ENCODE measurements around the gene YEATS2.

YEATS2 gene

DNA sequence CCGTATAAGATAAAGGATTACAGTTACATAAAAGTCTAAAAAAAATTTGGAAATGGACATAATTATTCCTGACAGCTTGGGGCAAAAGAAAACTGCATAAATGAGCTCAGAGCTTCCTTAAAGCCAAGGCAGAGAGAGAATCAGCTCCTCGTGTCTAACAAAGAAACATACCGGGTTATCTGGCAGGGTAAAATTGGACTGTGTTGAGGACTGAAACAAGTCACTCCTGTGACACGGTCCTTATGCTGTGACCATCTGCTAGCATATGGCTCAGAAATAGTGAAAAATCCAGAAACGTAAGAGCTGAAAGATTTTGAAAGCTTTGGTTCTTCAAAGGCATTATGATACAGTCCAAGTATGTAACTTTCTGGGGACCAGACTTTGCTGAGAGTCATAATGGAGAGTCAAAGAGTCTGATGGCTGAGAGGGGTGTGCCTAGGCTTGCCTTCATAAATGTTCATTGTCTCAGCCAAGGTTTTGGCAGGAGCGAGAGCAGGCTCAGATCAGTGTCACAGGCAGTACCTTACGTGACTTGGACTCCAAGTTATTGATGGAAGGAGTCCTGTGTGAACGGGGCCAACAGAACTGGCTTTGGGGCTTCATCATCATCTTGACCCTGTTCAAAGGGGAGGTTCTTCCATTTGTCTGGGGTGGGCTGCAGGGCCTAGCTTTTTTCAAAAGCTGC lies 115.3 kb downstream of the YEATS2 start:
- DNase-seq (ENCODE audit: low read depth in 1 of 2, low spot score in 1 of 2), result no peak
- TF ChIP-seq POLR2AphosphoS5 (IDR thresholded peaks at IDR 0.05; ENCODE audit: low read depth) (no peak), SPI1 (IDR thresholded peaks at IDR 0.05; ENCODE audit: borderline replicate concordance, low read depth) (no peak), GABPA (IDR thresholded peaks at IDR 0.05; ENCODE audit: low read depth) (no peak)
- TF ChIP-seq, protein P1, sequence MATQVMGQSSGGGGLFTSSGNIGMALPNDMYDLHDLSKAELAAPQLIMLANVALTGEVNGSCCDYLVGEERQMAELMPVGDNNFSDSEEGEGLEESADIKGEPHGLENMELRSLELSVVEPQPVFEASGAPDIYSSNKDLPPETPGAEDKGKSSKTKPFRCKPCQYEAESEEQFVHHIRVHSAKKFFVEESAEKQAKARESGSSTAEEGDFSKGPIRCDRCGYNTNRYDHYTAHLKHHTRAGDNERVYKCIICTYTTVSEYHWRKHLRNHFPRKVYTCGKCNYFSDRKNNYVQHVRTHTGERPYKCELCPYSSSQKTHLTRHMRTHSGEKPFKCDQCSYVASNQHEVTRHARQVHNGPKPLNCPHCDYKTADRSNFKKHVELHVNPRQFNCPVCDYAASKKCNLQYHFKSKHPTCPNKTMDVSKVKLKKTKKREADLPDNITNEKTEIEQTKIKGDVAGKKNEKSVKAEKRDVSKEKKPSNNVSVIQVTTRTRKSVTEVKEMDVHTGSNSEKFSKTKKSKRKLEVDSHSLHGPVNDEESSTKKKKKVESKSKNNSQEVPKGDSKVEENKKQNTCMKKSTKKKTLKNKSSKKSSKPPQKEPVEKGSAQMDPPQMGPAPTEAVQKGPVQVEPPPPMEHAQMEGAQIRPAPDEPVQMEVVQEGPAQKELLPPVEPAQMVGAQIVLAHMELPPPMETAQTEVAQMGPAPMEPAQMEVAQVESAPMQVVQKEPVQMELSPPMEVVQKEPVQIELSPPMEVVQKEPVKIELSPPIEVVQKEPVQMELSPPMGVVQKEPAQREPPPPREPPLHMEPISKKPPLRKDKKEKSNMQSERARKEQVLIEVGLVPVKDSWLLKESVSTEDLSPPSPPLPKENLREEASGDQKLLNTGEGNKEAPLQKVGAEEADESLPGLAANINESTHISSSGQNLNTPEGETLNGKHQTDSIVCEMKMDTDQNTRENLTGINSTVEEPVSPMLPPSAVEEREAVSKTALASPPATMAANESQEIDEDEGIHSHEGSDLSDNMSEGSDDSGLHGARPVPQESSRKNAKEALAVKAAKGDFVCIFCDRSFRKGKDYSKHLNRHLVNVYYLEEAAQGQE (IDR thresholded peaks at IDR 0.05; ENCODE audit: insufficient replicate concordance, low read depth), result no peak
- Histone ChIP-seq H3K27ac (replicated peaks) (no peak overlapping the region), H3K4me3 (replicated peaks; ENCODE audit: insufficient read depth, low read length) (no peak overlapping the region), H3K27me3 (ENCODE audit: insufficient read depth, poor library complexity, severe bottlenecking) (no peaks in the 10 kb centered on the region)

DNA sequence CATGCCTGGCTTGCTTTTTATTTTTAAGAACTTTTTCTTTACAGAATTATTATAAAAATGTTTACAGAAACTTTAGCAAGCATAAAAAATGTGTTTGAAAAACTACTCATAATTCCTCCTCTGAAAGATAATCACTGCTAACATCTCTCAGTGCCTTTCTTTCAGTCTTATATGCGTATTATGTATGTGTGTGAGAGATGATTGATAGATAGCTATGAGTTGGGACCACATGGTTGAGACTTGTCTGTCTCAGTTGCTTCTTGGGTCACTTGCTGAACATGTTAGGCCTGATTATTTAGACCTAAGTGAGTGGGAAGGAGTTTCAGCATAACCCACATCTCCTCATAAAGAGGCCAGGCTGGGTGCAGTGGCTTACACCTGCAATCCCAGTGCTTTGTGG lies 116.6 kb downstream of the YEATS2 start:
- Histone ChIP-seq H3K27ac (replicated peaks) (no peak overlapping the region), H3K27me3 (ENCODE audit: insufficient read depth, poor library complexity, severe bottlenecking) (no peaks in the 10 kb centered on the region), H3K4me3 (replicated peaks; ENCODE audit: insufficient read depth, low read length) (no peak overlapping the region)
- no peak for DNase-seq (ENCODE audit: low read depth in 1 of 2, low spot score in 1 of 2)
- TF ChIP-seq, protein P1 (IDR thresholded peaks at IDR 0.05; ENCODE audit: insufficient replicate concordance, low read depth), result no peak
- TF ChIP-seq SPI1 (IDR thresholded peaks at IDR 0.05; ENCODE audit: borderline replicate concordance, low read depth) (no peak), POLR2AphosphoS5 (IDR thresholded peaks at IDR 0.05; ENCODE audit: low read depth) (no peak), GABPA (IDR thresholded peaks at IDR 0.05; ENCODE audit: low read depth) (no peak)
- TF ChIP-seq, protein P2, sequence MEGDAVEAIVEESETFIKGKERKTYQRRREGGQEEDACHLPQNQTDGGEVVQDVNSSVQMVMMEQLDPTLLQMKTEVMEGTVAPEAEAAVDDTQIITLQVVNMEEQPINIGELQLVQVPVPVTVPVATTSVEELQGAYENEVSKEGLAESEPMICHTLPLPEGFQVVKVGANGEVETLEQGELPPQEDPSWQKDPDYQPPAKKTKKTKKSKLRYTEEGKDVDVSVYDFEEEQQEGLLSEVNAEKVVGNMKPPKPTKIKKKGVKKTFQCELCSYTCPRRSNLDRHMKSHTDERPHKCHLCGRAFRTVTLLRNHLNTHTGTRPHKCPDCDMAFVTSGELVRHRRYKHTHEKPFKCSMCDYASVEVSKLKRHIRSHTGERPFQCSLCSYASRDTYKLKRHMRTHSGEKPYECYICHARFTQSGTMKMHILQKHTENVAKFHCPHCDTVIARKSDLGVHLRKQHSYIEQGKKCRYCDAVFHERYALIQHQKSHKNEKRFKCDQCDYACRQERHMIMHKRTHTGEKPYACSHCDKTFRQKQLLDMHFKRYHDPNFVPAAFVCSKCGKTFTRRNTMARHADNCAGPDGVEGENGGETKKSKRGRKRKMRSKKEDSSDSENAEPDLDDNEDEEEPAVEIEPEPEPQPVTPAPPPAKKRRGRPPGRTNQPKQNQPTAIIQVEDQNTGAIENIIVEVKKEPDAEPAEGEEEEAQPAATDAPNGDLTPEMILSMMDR (IDR thresholded peaks at IDR 0.05; ENCODE audit: insufficient read depth, low read length), result no peak

DNA sequence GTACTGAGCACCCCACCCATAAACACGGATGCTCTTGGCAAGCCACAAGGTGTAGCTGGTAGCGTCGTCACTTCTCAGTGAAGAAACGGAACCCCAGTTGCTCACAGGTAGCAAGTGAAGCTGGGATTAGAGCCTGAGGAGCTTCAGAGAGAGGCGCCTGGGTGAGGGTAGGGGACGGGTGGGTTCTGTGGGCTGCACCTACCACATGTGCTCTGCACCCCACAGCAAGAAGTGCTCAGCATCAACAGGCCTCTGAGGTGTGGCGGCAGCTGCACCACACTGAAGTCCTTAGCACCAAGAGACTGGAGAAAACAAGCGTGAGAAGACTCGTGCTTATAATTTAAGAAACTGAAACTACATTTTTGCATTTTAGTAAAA lies 118.0 kb downstream of the YEATS2 start:
- DNase-seq (ENCODE audit: low read depth in 1 of 2, low spot score in 1 of 2), result no peak

More for the DNA sequence above, 118.0 kb downstream of the YEATS2 start:
- TF ChIP-seq, protein P1 (IDR thresholded peaks at IDR 0.05; ENCODE audit: insufficient replicate concordance, low read depth), result no peak
- no peak for TF ChIP-seq GABPA (IDR thresholded peaks at IDR 0.05; ENCODE audit: low read depth)
- no peak for TF ChIP-seq POLR2AphosphoS5 (IDR thresholded peaks at IDR 0.05; ENCODE audit: low read depth)
- TF ChIP-seq SPI1 (IDR thresholded peaks at IDR 0.05; ENCODE audit: borderline replicate concordance, low read depth), result no peak
- TF ChIP-seq, protein P2 (IDR thresholded peaks at IDR 0.05; ENCODE audit: insufficient read depth, low read length), result no peak
- Histone ChIP-seq H3K27me3 (ENCODE audit: insufficient read depth, poor library complexity, severe bottlenecking) (no peaks in the 10 kb centered on the region), H3K4me3 (replicated peaks; ENCODE audit: insufficient read depth, low read length) (no peak overlapping the region), H3K27ac (replicated peaks) (no peak overlapping the region)
